OCI-M2 (cell line): ENCODE data around the gene STRN4.
"Not testable (repeated sequence)": the region's sequence is repeated elsewhere in the genome, so short reads cannot be mapped to it uniquely, and the experiment has no call there.

ENCODE experiments used
- DNase-seq: peaks from one replicate; lab custom pipeline; 2025; ENCODE audit not compliant: unreplicated experiment; lab: John Stamatoyannopoulos, UW

The STRN4 gene, protein sequence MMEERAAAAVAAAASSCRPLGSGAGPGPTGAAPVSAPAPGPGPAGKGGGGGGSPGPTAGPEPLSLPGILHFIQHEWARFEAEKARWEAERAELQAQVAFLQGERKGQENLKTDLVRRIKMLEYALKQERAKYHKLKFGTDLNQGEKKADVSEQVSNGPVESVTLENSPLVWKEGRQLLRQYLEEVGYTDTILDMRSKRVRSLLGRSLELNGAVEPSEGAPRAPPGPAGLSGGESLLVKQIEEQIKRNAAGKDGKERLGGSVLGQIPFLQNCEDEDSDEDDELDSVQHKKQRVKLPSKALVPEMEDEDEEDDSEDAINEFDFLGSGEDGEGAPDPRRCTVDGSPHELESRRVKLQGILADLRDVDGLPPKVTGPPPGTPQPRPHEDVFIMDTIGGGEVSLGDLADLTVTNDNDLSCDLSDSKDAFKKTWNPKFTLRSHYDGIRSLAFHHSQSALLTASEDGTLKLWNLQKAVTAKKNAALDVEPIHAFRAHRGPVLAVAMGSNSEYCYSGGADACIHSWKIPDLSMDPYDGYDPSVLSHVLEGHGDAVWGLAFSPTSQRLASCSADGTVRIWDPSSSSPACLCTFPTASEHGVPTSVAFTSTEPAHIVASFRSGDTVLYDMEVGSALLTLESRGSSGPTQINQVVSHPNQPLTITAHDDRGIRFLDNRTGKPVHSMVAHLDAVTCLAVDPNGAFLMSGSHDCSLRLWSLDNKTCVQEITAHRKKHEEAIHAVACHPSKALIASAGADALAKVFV

DNA sequence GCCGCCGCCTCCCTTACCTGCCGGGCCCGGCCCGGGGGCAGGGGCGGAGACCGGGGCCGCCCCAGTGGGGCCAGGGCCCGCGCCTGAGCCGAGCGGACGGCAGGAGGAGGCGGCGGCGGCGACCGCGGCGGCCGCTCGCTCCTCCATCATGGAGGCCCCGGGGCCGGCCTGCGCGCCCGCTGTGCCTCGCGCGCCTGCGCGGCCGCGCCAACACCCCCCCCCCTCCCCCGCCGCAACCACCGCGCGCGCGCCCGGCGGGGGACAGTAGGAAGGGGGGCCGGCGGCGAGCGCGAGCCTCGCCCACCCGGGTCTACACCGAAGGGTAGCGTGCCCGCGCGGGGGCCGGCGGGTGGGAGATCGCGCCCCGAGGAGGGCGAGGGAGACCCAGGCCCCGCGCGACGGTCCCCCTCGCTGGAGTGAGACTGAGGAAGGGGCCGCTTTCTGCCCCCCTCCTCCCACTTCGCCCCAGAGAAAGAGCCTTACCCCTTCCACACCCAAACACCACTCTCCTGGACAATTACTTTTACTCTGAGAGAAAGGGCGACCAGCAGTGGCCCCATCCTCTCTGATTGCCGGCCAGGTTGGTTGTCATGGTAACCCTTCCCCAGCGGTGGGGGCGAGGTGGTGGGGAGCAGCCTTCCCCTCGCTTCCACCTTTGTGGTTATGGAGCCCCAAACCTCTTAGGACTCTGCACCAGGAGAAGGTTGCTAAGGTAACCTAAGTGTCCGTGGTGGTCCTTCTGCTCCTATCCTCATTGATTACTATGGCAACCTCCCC, at the start of gene STRN4:
Gene STRN4, minus strand, starts transcription at position 170 of the 777 bp plus-strand sequence. Its CDS starts 20 bp downstream, at position 150.
- no peak for DNase-seq

DNA sequence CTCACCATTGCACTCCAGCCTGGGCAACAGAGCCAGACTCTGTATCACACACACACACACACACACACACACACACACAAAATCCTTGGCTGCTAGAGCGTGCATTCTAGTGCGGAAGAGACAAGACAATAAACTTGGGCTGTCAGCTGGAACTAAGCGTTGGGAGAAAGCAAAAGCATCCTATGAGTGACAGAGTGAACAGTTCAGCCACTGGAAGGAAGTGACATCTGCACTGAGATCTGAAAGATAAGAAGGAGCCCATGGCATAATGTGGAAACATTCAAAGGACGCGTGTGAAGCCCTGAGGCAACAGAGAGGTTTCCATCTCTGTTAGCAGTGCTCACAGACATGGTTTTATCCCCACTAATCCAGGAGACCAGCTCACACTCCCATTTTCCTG, 45.7 kb upstream of the STRN4 start:
- DNase-seq, result no peak

DNA sequence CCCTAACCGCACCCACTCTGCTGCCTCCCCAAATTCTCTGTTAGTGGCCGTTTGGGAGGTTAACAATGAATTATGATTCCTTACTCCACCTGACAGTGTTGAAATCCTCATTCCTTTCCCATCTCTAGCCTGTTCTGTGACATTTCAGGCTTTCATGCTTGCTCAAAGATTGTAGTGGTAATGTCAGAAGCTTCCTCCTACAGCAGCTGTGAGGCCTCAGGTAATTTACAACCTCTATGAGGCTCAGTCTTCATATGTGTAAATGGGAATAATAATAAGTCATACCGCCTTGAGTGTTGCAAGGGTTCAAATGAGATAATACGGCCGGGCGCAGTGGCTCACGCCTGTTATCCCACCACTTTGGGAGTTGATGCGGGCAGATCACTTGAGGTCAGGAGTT, 43.1 kb upstream of the STRN4 start:
- no peak for DNase-seq

DNA sequence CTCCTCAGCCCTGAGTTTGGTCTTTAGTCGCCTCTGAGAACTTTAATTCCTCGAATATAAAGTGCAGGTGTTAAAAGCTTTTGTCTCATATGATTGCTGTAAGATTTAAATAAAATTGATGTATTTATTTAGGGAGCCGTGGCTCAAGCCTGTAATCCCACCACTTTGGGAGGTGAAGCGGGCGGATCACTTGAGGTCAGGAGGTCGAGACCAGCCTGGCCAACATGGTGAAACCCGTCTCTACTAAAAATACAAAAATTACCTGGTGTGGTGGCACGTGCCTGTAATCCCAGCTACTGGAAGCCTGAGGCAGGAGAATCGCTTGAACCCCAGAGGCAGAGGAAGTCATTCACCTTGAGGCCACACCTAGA, 42.7 kb upstream of the STRN4 start:
- no peak for DNase-seq

DNA sequence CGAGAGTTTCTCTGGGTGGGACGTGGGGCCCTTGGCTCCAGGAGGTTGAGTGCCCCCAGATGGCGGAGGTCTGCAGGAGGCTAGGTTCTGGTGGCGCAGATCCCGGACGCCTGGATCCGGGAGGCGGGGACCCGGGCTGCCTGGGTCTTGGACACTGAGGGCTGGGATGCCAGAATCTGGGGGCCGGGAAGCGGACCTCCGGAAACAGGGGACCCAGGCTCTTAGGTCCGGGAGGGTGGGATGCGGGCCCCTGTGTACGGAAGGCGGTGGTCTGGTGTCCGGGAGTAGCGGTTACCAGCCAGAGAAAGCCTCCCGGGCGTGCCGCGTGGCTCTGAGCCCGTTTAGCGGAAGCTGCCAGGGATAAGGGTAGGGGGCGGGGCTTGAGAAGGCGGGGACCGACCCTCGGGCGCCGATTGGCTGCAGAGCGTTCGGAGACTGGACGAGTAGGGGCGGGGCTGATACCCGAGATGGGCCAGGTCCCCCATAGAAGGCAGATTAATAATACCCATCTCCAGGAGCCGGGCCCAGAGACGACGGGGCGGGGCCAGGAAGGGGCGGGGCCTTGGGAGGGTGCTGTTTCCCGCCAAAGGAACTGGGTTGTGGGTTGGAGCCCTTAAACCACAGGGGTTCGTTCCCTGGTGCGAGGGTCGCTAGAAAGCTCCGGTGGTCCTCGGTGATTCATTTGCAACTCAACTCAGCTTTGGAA, 42.2 kb upstream of the STRN4 start, which contains the start of gene SLC1A5:
Gene SLC1A5, minus strand, starts transcription at position 333 of the 706 bp plus-strand sequence. CDS start 629 bp downstream, outside the sequence.
- peak; percentile 95 for DNase-seq

DNA sequence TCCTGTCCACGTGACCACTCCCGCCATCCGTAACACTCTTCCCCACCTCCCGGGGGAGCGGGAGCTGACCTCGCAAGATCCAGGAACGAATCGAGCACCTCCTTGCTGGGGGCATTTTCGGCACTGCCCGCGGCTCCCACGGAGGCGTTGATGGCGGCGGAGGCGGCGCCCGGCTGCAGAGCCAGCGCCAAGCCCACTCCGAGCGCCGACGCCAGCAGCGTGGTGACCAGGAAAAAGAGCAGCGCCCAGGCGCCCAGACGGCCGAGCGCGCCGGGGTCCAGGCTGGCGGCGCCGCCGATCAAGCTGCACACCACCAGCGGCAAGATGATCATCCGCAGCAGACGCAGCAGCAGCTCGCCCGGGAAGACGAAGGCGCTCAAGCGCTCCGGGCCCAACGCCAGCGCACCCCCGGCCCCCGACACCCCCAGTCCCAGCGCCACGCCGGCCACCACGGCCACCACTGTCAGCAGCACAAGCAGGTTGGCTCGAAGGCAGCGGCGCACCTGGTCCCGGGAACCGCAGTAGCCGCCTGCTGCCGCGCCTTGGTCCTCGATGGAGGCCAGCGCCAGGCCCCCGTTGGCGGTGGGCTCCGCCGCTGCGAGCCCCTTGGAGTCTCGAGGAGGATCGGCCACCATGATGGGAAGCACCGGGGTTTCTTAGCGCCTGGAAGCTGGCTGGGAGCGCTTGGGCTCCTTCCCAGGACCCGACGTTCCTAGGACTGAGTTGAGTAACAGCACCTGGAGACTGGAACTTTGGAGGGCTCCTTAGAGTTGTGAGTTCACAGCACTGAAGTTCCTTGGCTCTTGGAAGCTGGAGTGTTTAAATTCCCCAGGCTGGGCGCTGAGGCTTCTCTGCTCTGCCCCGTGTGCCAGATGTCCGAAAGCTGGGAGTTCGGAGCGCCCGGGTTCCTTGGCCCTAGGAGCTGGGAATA, 41.3 kb upstream of the STRN4 start:
- no peak for DNase-seq

DNA sequence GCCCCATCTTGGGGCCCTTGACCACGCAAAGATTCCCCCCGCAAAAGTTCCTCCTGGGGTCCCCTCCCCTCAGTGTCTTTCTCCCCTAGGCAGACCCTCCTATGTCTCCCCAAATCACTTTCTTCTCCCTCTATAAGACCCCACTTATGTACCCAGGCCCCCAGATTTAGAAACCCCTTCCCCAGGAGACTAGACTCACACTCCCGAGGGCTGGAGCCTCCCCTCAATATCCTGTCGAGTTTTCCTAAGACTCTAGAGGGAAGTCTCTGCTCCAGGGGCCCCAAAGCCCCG, 40.7 kb upstream of the STRN4 start:
- no peak for DNase-seq

DNA sequence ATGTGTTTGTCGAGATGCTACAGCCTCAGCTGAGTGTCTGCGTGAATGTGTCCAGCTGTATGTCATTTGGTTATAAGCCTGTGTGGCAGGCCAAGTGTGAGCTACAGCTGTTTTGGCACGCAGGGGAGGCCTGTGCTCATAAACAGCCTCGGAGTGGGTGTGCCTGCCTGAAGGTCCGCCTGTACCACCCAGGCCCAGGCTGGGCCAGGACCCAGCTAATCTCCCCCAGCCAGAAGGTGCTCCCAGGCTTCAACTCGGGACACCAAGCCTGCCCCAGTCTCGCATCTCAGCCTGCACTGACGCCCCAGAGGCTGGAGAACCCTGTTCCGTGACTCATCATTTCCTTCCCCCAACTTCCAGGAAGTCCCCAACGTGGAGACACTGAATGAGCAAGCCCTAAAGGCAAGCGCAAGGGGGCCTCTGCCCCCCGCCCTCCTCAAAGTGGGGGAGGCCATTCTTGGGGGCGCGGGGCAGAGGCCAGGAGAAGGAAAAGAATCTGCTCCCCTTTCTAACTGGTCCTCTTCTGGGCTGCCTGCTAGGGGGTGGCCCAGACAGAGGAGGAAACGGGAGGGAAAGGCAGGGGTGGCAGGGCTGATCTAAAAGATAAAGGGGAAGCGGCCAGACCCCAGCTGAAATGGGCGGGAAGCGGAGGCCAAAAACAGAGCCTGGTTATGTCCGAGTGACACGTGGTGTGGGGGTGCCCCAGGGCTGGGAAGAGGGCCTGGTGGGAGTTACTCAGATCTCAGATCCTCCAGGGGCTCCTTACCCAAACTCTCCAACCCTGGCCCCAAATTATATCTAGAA, 40.2 kb upstream of the STRN4 start:
- DNase-seq, result peak; percentile 64

DNA sequence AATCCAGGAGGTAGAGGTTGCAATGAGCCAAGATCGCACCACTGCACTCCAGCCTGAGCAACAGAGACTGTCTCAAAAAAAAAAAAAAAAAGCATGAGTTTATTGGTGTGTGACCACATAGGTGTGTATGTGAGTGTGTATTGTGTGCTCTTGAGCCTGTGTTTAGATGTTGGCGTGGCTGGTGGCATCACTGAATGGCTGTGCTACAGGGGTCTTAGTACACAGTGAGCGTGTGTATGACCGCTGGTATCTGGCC, 39.7 kb upstream of the STRN4 start:
- no peak for DNase-seq

DNA sequence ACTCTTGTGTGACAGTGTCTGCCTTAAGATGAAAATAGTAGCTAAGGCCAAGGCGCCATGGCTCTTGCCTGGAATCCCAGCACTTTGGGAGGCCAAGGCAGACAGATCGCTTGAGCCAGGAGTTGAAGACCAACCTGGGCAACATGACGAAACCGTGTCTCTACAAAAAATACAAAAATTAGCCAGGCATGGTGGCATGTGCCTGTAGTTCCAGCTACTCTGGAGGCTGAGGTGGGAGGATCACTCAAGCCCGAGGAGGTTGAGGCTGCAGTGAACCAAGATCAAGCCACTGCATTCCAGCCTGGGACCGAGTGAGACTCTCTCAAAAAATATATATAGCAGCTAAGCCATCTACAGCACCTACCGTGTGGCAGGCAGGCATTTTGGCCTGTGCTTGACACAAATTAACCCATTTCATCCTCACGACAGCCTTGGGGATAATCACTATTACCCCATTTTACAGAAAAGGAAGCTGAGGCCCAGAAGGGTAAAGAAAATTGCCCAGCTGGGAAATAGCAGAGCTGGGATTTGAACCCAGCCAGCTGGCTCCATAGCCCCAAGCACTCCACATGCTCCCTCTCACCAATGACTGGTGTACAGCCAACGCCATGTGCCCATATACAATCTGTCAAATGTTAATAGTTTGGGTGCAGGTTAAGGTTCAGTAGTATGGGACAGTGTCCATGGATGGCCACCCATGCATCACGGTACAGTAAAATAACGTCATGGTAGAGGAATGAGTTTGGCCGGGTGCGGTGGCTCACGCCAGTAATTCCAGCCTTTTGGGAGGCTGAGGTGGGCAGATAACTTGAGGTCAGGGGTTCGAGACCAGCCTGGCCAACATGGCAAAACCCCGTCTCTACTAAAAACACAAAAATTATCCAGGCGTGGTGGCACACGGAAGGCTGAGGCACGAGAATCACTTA, 39.1 kb upstream of the STRN4 start:
- DNase-seq, result no peak

DNA sequence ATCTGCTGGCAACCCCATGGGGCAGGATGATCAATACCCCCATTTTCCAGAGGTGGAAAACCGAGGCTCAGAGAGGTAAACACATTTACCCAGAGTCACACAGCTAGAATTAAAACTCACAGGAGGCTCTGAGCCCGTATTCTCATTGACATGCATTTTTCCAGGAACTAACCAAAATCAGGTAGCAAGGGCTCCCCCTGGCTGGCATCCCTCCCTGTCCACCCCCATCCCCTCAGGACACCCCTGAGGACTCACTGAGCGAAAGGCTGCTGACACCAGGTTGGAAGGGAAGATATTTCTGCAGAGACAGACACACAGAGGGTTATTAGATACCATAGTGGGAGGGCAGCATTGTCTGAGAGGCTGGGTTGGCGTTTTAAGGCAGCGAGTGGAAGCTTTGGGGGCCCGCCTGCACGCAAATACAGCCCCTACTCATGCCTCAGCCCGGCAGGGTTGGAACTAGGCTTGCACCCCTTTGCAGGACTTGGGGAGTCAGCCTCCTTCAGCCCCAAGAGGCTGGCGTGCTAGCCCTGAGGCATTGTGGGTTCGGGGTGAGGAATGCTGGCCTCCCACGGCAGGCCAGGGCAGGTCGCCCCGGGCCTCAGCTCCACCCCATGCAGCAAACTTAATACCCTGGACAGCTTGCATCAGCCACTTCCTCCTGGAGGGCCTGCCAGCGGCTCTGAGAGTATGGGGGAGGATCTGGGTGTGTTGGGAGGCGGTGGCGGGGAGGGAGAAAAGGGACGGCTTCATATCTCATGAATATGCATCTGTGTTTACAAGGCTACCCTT, 38.2 kb upstream of the STRN4 start:
- DNase-seq, result peak; percentile 53

DNA sequence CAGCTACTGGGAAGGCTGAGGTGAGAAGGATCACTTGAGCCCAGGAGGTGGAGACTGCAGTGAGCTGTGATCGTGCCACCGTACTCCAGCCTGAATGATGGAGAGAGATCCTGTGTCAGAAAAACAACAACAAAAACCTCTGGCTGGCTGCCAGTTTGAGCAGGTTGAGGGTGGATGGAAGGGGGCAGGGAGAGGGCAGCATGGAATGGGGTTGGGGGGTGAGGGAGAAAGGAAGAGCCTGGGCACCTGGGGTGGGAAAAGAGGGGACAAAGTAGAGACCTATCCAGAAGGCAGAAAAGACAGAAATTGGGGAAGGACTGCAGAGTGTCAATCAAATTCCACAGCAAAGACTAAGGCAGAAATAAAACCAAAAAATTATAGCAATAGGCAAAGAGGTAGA, 37.4 kb upstream of the STRN4 start:
- DNase-seq, result no peak

DNA sequence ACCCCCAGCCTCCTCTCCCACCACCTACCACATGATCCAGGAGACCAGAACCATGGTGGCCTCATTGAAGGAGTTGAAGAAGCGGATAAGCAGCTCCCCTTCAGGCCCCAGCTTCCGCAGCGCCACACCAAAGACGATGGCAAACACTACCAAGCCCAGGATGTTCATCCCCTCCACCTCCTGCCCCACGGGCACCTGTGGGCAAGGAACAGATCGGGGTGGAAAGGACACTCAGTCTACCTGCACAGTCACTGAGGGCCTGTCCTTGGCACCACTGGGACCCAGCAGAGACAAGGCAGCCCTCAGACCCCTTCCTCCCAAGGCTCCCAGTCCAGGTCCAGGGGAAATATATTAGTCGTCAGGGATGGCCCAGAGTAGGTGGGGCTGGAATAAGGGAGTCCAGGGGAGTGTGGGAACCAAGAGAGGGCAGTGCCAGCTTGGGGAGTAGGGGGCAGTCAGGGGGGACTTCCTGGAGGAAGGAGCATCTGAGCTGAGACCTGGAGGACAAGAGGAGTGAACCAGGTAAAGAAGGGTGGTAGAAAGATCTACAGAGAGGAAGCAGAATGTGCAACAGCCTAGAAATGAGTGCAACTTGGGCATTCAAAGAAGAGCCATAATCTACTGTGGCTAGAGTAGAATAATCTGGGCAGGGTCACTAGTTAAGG, 36.2 kb upstream of the STRN4 start:
- DNase-seq, result no peak

DNA sequence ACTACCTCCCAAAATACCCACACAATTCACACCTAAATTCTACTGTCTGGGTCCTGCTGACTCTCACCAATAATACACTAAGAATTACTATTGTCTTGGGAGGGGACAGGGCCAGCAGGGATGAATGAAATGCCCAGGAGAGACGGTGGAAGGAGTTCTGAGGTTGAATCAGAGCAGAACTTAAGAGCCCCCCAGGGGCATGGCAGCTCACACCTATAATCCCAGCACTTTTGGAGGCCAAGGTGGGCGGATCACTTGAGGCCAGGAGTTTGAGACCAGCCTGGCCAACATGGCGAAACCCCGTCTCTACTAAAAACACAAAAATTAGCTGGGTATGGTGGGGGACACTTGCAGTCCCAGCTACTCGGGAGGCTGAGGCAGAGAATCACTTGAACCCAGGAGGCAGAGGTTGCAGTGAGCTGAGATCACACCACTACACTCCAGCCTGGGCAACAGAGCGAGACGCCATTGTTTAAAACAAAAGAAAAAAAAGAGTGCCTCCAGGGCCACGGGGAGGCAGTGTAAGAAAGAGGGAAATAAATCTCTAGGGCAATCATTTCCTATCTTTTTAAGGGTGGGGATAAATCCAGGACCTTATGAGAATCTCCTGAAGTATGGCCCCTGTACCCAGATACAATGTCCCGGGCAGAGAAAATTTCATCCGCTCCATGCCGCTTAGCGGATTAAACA, 31.9 kb upstream of the STRN4 start:
- DNase-seq, result not testable (repeated sequence)

DNA sequence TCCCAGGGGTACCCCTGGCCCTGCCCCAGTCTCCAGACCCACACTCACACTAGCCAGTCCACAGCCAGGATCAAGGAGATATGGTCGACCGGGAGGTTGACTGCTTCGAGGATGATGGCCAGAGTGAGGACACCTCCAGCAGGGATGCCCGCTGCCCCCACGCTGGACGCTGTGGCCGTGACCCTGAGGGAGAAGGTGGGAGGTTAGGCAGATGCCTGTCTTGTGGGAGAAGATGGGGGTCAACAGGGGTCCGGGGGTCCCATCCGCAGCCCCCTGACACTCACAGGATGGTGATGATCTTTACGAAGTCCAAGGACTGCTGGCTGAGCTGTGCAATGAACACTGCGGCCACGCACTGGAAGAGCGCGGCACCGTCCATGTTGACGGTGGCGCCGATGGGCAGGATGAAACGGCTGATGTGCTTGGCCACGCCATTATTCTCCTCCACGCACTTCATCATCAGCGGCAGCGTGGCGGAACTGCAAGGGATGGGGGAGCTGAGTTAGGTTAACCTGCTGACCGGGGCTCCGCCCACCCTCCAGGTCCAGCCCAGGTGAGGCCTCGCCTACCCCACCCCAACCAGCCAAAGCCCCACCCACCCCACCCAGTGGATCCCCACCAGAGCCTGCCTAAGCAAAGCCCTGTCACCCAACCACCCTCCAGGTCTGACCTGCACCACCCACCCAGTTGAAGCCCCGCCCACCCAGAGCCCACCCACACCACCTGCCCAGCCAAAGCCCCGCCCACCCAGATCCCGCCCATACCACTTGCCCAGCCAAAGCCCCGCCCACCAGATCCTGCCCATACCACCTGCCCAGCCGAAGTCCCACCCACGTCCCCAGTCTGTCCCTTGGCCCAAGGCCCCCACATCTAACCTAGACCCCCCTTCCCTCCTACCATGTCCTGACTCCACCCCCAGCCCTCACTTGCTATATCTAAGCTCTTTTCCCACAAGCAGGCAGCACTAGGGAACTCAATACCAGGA, 31.0 kb upstream of the STRN4 start:
- no peak for DNase-seq
